HEK293 (cell line): ENCODE results near the gene BTF3L4.

ENCODE experiments used
- CTCF ChIP-seq: fragments of 450-650 bp; formaldehyde crosslinking; IDR thresholded peaks from 2 replicates; pipeline ENCODE4 v1.5.1; 2016; ENCODE audit warnings: missing biosample characterization, missing genetic modification characterization
- INSM2 ChIP-seq: fragments of 450-650 bp; formaldehyde crosslinking; IDR thresholded peaks from 2 replicates; pipeline ENCODE4 v1.5.1; 2016; ENCODE audit warnings: missing biosample characterization, missing genetic modification characterization
- MEIS1 ChIP-seq: sonication (generic); formaldehyde crosslinking; IDR thresholded peaks from 2 replicates; pipeline ENCODE4 v1.8.1; 2022; ENCODE audit warnings: missing genetic modification reagents, mild to moderate bottlenecking, borderline replicate concordance
- PATZ1 ChIP-seq: fragments of 450-650 bp; formaldehyde crosslinking; IDR thresholded peaks from 2 replicates; pipeline ENCODE4 v1.5.1; 2016; ENCODE audit warnings: missing biosample characterization, missing genetic modification characterization
- RBAK ChIP-seq: fragments of 450-650 bp; formaldehyde crosslinking; IDR thresholded peaks from 2 replicates; pipeline ENCODE4 v1.5.1; 2016; ENCODE audit warnings: missing biosample characterization, missing genetic modification characterization
- SETDB1 ChIP-seq: IDR thresholded peaks from one replicate; pipeline ENCODE4 v1.6.1; 2017; ENCODE audit warnings: mild to moderate bottlenecking, low read length, moderate library complexity, mixed read lengths; ENCODE audit not compliant: insufficient read length
- ZNF10 ChIP-seq: fragments of 450-650 bp; formaldehyde crosslinking; IDR thresholded peaks from 2 replicates; pipeline ENCODE4 v1.5.1; 2017; ENCODE audit warnings: missing biosample characterization, missing genetic modification characterization
- ZNF292 ChIP-seq: fragments of 450-650 bp; formaldehyde crosslinking; IDR thresholded peaks from 2 replicates; pipeline ENCODE4 v1.5.1; 2016; ENCODE audit warnings: low read depth, missing biosample characterization, missing genetic modification characterization, borderline replicate concordance
- ZNF510 ChIP-seq: fragments of 450-650 bp; formaldehyde crosslinking; IDR thresholded peaks from 2 replicates; pipeline ENCODE4 v1.5.1; 2018; ENCODE audit warnings: mild to moderate bottlenecking, missing genetic modification characterization, missing biosample characterization; ENCODE audit not compliant: insufficient replicate concordance
- ZNF530 ChIP-seq: fragments of 450-650 bp; formaldehyde crosslinking; IDR thresholded peaks from 2 replicates; pipeline ENCODE4 v1.5.1; 2016; ENCODE audit warnings: low read depth, missing biosample characterization, missing genetic modification characterization
- ZNF610 ChIP-seq: fragments of 450-650 bp; formaldehyde crosslinking; IDR thresholded peaks from 2 replicates; pipeline ENCODE4 v1.5.1; 2016; ENCODE audit warnings: missing biosample characterization, missing genetic modification characterization, borderline replicate concordance
- ZNF639 ChIP-seq: fragments of 450-650 bp; formaldehyde crosslinking; IDR thresholded peaks from 2 replicates; pipeline ENCODE4 v1.5.1; 2016; ENCODE audit warnings: missing biosample characterization, missing genetic modification characterization

- TF ChIP-seq ZNF530 (tag by site-specific recombination): no peak
- no peak for TF ChIP-seq MEIS1 (CRISPR knock-in tag)
- no peak for TF ChIP-seq RBAK (tag by site-specific recombination)
- TF ChIP-seq PATZ1 (tag by site-specific recombination): no peak
- no peak for TF ChIP-seq CTCF (tag by site-specific recombination)
- TF ChIP-seq ZNF610 (tag by site-specific recombination): no peak
- TF ChIP-seq ZNF639 (tag by site-specific recombination): no peak
- TF ChIP-seq ZNF510 (tag by site-specific recombination): no peak
- TF ChIP-seq ZNF10 (tag by site-specific recombination): no peak
- no peak for TF ChIP-seq INSM2 (tag by site-specific recombination)
- no peak for TF ChIP-seq SETDB1
- TF ChIP-seq ZNF292 (tag by site-specific recombination): no peak
Measured at GRCh38 chr1:52054496-52055065, 1.5 kb upstream of the BTF3L4 start.
